Left colon (tissue), 2 donors: ENCODE data around the gene TNRC6B. TPM values are rescaled to one million over a fixed set of nuclear protein-coding genes. Genes with fewer than 3 reads are reported as not detected.

Experiments
- ATAC-seq: fragments of 200-7000 bp; cut with Tn5 transposase; one replicate; pipeline ENCODE4 v1.9.1; 2020; ENCODE audit warnings: mild to moderate bottlenecking, moderate library complexity
- DNase-seq, 2 donors: peaks; one replicate each; pipeline ENCODE4 v3.0.0-alpha.2; 2020
- intact Hi-C, 2 donors: fragments of 100-400 bp; cut with DNase I in 1 of 2; cut with micrococcal nuclease in 1 of 2; formaldehyde crosslinking; loops; one replicate each; pipeline versions ENCODE4 v1.11.2 to v1.14.0; 2022; cut with DNase I, micrococcal nuclease
- total RNA-seq, 2 donors: library from RNA; stranded (reverse); fragmentation: NEBNext Ultra II Directional; extraction: Animal tissue kit (Norgen Biotek cat#: 25700); gene quantifications; one replicate each; pipeline ENCODE4 v1.2.1, GENCODE V29; 2021
- donor health status: DM: no; HTN: no; CAD: no.
- donor health status: DM: yes; HTN: yes; CAD: no.

The TNRC6B gene
- total RNA-seq, 2 donors from 2014 or later, result 50.9 to 51.0 TPM

- ATAC-seq (no peak), DNase-seq (no peak)
- intact Hi-C loops, result no loop called here
Measured at GRCh38 chr22:40231618-40232313, 54.0 kb downstream of the TNRC6B start.

- DNase-seq (no peak), ATAC-seq (no peak)
- intact Hi-C loops, result no loop called here
Measured at GRCh38 chr22:40232624-40233023, 54.9 kb downstream of the TNRC6B start.

GRCh38 chr22:40233886-40234285 is 56.2 kb downstream of the TNRC6B start:
- ATAC-seq, result no peak
- intact Hi-C loops, result no loop called here
- DNase-seq, result no peak

GRCh38 chr22:40234658-40235057 is 56.9 kb downstream of the TNRC6B start:
- intact Hi-C loops, result no loop called here
- ATAC-seq (no peak), DNase-seq (no peak)

- intact Hi-C loops, result no loop called here
- no peak for DNase-seq
- no peak for ATAC-seq
Measured at GRCh38 chr22:40235308-40235707, 57.6 kb downstream of the TNRC6B start.

GRCh38 chr22:40236131-40236665 is 58.5 kb downstream of the TNRC6B start:
- no peak for ATAC-seq
- intact Hi-C loops, result no loop called here
- DNase-seq, result no peak

- intact Hi-C loops, result no loop called here
- ATAC-seq (no peak), DNase-seq (no peak)
Measured at GRCh38 chr22:40237241-40237640, 59.5 kb downstream of the TNRC6B start.

- intact Hi-C loops, result no loop called here
- ATAC-seq, result no peak
- DNase-seq, result no peak
Measured at GRCh38 chr22:40237788-40238424, 60.2 kb downstream of the TNRC6B start.

GRCh38 chr22:40238425-40239344 is 61.0 kb downstream of the TNRC6B start:
- intact Hi-C loops, result no loop called here
- DNase-seq (no peak), ATAC-seq (no peak)

GRCh38 chr22:40239345-40239683 is 61.6 kb downstream of the TNRC6B start:
- ATAC-seq, result no peak
- DNase-seq, result no peak
- intact Hi-C loops, result no loop called here

- ATAC-seq (no peak), DNase-seq (no peak)
- intact Hi-C loops, result no loop called here
Measured at GRCh38 chr22:40240160-40240559, 62.4 kb downstream of the TNRC6B start.

- intact Hi-C loops, result no loop called here
- ATAC-seq, result no peak
- DNase-seq, result no peak
Measured at GRCh38 chr22:40240686-40241085, 63.0 kb downstream of the TNRC6B start.

- DNase-seq (no peak), ATAC-seq (no peak)
- intact Hi-C loops, result no loop called here
Measured at GRCh38 chr22:40241200-40241763, 63.6 kb downstream of the TNRC6B start.

- intact Hi-C loops, result no loop called here
- no peak for ATAC-seq
Measured at GRCh38 chr22:40243891-40244290, 66.2 kb downstream of the TNRC6B start.

GRCh38 chr22:40244586-40244985 is 66.9 kb downstream of the TNRC6B start:
- intact Hi-C loops, result no loop called here
- DNase-seq (no peak), ATAC-seq (no peak)

More at GRCh38 chr22:40243891-40244290, 66.2 kb downstream of the TNRC6B start:
- no peak for DNase-seq

GRCh38 chr22:40247976-40248375 is 70.3 kb downstream of the TNRC6B start:
- intact Hi-C loops, result no loop called here
- ATAC-seq, result no peak
- no peak for DNase-seq

- DNase-seq (no peak), ATAC-seq (no peak)
- intact Hi-C loops, result no loop called here
Measured at GRCh38 chr22:40249286-40249685, 71.6 kb downstream of the TNRC6B start.

GRCh38 chr22:40250608-40251007 is 72.9 kb downstream of the TNRC6B start:
- intact Hi-C loops, result no loop called here
- no peak for DNase-seq
- no peak for ATAC-seq

GRCh38 chr22:40251106-40251505 is 73.4 kb downstream of the TNRC6B start:
- intact Hi-C loops, result no loop called here
- DNase-seq (no peak), ATAC-seq (no peak)
